Measurements from ENCODE around the gene MYH7B.

MYH7B gene

DNA sequence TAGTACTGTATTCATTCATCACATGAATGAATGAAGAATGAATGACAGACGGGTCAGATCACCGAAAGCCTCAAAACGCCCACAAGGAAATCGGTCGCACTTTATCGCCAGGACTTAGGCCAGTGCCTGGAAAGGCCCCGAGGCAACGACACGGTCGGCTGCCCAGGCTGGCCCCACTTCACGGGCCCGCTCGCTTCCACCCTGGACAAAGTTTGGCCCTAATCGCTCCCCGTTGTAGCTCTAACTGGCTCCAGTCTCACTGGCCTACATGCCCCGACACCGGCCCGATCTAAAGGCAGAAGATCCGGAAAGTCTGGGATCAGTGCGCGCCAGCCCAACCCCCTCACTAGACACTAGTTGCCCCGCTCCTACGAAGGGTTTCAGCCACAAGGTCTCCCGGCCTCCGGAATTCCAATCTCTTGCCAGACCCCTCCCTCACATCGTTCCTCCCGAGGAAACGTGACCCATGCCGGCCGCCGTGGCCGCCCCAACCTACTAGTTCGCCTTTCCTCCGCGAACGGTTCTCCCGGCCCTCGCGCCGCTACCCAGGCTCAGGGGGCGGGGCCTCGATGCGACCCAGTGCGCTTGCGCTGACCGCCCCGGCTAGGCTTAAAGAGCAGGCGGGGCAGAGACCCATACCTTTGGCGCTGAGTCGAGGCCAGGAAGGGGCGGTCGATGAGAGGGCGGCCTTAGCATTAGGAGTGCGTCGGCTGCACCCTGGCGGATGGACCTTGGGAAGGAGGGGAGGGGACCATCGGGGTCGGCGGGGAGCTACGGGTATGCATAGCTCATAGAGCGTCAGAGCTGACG is at the start of gene MYH7B, which contains the start of gene GSS:
TSS of gene MYH7B (plus strand) at position 638 of the 810 bp plus-strand sequence. CDS start 22,138 bp downstream, outside the sequence.
TSS of gene GSS (minus strand) at position 576 of the 810 bp plus-strand sequence. CDS start 3,954 bp downstream, outside the sequence.
- peak; percentile 92 to 93 for DNase-seq (ENCODE audit: low read depth in 2 of 2)

DNA sequence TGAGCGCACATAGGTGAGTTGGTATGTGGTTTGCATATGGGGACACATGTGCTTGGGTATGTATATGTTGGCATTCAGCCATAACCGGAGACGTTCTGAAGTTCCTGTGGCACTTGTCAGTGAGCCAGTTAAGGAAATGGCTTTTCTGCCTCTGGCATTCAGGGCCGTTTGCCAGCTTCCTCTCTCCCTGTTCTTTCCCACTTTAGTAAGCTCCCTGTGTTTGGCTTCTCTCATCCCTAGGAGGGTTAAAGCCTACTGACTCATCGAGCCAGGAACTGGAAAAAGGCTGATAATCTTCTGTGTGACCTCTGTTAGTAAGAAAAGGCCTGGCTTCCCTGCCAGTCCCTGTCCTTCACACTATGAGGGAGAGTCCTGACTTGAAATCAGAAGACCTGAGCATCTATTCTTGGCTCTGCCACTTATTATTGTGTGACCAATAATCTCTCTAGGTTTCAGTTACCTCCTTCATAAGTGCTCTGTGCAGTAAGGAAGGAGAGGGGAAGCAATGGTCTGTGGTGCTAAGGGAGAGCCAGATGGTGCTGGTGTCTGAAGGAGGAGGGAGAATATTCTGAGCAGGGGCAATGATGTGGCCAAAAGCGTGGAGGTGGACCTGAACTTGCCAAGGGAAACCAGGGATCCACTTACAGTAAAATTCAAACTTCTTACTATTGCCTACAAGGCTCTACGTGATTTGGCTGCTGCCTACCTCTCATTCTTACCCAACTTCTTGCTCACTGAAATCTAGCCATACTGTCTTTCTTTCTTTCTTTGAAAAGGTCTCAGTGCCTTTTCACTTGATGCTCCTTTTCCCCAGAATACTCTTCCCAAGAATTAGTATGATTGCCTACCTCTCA is 47.8 kb upstream of the MYH7B start:
- peak; percentile 67 to 68 for DNase-seq (ENCODE audit: low read depth in 2 of 2)

DNA sequence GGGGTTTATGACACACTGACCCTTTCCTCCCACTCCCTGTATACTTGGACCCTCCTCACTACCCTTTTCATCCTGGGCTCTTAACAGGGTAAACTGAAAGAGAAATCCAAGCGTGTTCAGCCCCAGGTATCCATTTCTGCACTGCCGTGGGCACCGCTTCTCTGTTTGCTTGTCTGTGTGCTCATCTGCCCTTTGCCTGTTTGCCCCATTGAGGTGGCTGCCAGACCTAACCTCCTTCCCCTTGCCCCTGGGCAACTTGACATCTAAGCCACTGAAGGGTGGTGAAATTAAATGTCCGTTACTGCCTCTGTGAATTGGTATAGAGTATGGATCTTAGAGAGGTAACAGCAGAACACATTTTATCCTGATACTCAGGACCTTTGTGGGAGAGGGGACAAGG is 40.5 kb upstream of the MYH7B start:
- DNase-seq (ENCODE audit: low read depth in 2 of 2), result no peak

DNA sequence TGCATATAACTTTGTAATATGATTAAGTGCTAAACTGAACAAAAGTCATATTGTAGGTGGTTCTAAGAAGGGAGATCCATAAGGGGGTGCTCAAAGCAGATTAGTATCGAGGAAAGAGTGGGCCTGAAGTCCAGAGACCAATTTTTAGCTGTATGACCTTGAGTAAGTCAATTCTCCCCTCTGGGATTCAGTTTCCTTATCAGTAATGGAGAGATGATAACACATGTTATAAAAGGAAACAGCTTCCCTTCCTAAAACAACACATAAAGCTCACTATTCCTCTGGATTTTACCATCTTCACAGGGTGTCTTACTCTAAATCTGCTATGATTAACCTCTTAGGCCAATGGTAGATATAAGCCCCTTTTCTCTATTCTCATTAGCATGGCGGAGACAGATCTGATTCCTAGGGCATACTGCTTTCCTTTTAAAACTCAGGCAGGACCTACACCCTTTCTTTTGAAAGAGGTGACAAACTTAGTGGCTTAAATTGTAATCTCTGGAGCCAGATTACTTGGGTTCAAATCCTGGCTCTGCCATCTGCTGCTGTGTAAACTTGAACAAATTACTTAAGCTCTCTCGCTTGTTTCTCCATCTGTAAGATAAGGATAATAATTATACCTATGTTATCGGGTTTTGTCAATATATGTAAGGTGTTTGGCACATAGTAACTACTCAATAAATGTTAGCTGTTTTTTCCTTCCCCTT is 39.8 kb upstream of the MYH7B start:
- no peak for DNase-seq (ENCODE audit: low read depth in 2 of 2)

DNA sequence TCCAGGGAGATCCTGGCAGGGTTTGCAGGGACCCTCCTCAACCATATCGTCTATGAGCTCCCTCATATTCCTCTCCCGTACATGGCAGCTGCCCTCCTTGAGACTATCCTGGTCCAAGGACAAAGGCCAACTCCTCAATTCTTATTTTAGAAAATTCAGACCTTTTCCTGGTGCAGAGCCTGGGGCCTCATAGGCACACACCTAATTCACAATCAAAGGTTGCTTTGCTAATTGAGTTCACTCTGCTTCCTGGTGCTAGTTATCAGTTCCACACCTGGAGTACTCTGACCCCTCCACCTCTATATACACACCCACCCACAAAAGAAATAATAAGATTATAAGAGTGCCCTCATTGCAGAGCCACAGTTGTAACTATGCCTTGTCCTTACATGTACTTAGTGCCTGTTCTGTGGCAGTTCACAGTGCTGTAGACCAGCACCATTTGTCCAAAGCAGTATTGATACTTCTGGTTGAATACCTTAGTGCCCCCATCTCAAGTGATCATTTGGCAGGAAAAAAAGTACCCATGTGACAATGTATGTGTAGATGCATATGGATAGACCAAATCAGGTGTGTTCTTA is 38.8 kb upstream of the MYH7B start:
- DNase-seq (ENCODE audit: low read depth in 2 of 2), result no peak

DNA sequence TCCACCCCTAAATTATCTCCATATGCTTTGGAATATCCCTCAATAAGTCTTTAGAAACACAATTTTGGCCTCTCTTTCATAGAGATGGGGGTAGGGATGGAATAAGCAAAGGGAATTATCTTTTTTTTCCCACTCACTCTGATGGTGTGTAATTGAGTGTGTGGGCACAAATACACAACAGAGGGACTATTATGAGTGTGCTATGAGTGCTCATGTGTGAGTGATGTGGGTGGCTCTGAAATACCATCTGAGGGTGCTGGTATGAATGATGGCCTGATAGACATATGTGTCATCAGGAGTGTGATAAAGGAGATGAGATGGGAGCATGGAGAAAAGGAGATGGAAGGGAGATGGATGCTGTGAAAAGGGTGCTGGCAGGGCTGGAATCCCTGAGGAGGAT is 35.6 kb upstream of the MYH7B start:
- DNase-seq (ENCODE audit: low read depth in 2 of 2), result no peak

DNA sequence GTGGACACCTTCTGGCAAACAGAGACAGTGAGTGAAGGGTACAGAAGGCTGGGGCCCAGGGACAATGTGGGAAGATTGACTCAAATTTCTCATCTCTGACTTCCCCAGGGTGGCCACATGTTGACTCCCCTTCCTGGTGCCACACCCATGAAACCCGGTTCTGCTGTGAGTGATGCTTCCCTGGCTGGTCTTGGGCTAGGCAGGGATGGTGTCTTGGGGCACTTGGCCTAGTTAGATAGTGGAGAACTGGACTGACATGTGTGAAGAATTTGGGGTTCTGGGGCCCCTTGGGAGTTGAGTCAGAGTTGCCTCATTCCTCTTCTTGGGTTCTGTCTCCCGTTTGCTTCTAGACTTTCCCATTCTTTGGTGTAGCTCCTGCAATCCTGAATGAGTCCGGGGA is 34.2 kb upstream of the MYH7B start:
- DNase-seq (ENCODE audit: low read depth in 2 of 2), result no peak

DNA sequence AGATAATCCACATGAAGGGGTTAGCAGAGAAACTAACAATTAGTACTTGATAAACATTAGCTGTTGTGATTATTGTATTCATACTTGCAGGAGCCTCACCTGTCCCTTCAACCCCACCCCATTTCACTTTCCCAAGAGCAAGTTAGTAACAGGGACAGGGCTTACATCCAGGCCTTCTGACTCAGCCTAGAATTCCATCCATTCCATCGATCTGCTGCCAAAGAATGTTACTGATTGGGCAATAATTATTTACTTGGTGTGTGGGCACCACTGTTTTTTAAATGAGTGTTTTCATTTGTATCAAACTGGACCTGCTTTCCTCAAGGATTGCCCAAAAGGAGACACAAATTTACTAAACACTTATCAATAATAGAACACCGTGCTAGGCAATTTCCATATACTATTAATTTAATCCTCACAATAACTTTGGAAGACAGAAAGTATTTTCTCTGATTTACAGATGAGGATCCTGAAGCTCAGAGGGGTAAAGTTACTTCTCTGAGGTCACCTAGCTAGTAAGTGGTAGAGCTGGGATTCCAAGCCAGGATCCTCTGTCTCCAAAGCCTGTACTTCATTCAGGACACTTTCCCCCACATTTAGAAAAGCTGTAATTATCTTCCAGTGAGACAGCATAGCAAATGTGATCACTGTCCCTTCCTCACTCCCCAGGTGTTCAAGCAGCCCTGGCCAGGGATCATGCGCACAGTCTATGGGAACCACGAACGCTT is 32.9 kb upstream of the MYH7B start:
- DNase-seq (ENCODE audit: low read depth in 2 of 2), result peak; percentile 61 to 63

DNA sequence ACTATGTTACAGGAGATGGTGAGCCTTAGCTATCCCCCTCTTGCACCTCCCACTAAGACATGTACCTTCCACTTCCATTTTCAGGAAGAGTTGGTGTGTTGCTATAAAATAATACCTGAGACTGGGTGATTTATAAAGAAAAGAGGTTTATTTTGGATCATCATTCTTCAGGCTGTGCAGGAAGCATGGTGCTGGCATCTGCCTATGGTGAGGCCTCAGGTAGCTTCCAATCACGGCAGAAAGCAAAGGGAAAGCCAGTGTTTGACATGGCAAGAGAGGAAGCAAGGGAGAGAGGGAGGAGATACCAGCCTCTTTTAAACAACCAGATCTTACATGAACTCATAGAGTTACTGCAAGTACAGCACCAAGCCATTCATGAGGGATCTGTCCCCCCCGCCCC is 32.3 kb upstream of the MYH7B start:
- DNase-seq (ENCODE audit: low read depth in 2 of 2), result no peak

DNA sequence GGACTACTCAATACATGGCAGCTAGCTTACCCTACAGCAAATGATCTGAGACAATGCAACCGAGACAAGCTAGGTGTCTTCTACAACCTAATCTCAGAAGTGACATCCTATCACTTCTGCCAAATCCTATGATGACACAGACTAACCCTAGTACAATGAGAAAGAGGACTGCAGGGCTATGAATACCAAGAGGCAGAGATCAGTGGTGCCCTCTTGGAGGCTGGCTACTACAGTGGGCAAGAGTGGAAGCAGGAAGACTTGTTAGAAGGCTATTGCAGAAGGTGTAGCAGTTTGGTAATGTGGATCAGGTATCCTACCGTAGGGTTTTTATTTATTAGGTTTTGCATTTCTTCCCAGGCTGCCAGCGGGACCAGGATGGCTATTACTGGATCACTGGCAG is 30.3 kb upstream of the MYH7B start:
- DNase-seq (ENCODE audit: low read depth in 2 of 2), result no peak

DNA sequence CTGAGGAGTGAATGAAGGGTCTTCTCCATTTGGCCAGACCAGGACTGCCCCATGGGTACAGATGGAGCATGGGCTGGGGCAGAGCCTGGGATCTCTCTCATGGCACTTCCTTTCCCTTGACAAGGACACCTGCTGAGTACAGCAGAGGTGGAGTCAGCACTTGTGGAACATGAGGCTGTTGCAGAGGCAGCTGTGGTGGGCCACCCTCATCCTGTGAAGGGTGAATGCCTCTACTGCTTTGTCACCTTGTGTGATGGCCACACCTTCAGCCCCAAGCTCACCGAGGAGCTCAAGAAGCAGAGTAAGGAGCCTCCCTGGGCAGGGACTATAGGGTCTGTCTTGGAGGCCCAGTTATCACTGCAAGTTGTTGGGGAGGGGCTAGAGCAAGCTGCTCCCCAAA is 29.7 kb upstream of the MYH7B start:
- no peak for DNase-seq (ENCODE audit: low read depth in 2 of 2)

DNA sequence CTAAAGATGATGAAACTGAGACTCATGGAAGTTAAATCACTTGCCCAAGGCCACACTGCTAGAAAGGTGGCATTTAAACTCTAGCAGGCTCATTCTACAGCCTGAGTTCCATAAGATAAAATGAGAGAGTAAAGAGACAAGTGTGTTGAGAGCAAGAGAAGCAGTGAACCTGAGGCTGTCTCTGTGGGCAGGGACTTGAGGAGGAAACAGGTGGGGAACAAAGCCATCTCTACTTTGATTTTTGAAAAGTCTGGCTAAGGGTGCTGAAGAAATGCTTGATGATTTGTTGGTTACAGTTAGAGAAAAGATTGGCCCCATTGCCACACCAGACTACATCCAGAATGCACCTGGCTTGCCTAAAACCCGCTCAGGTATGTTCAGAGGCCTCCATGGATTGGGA is 29.1 kb upstream of the MYH7B start:
- no peak for DNase-seq (ENCODE audit: low read depth in 2 of 2)

DNA sequence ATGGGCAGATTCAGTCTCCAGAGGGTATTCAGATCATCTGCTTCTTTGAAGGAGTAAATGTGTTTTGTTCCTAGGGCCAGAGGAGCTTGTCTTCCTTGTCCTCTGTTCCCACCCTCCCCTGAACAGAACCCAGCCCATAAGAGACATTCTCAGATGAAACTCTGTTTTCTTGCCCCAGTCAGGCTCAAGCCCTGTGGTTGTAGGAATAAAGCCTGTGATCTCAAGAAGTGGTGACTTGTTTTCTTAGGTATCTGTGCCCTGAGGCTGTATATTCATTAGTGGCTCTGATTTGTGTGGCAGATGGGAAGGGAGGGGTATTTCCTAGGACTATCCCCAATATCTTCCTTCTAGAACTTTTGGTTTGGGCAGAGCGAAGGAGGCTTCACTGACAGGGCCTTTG is 27.9 kb upstream of the MYH7B start:
- DNase-seq (ENCODE audit: low read depth in 2 of 2), result no peak

DNA sequence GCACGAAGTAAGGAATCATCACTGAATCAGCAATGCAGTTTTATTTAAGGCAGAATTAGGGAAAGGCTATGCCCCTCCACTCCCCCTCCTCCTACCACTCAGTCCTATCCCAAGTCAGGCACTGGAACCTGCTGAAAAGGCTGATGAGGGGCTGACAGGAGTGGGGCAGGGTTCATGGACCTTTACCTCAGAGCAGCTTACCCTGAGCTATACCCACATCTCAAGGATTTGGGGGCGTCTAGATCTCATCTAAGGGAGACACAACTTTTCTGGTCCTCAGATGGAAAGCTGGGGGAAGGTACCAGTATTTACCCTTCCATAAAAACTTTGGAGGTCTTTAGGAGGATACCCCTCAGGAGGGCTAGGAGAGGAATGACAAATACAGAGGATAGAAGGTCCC is 27.3 kb upstream of the MYH7B start:
- DNase-seq (ENCODE audit: low read depth in 2 of 2), result no peak

DNA sequence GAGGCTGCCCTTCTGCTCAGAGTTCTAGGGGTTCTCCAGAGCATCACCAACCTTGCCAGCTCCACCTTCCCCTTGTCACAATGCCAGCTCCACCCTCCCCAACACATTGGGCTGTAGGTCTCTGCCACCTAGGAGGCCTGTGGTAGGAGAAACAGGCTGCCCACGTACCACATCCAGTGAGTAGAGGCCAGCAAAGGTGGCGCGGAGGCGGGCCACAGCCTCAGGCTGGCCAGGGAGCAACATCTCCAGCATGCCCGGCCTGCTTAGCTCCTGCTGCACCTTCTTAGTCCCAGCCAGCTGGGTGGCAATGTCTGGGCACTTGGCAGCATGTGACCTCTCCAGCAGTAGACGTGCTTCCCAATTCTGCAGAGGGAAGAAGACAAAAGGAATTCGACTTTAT is 23.9 kb upstream of the MYH7B start:
- DNase-seq (ENCODE audit: low read depth in 2 of 2), result no peak

DNA sequence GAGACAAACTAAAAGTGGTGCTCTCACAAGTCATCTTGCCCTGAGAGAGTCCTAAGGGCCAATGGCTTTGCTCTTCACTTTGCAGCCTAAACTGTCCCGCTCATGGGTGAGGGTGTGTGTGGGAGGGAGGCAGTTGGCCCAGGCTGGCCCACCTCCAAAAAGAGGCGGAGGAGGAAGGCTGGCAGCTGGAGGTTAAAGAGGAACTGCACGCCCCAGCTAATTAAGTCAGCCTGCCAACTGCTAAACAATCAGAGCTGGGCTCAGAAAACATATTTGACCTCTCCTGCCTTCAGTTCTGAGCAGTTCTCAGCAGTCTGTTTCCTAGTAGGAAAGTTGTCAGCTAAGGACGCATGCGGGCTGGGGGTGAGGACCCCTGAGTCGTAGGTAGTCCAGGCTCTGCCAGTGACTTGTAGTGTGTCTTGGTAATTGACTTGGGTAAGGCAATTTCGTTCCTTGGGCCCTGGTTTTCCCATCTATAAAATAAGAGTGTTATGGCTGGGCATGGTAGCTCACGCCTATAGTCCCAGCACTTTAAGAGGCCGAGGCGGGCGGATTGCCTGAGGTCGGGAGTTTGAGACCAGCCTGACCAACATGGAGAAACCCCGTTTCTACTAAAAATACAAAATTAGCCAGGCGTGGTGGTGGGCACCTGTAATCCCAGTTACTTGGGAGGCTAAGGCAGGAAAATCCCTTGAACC is 17.1 kb upstream of the MYH7B start:
- DNase-seq (ENCODE audit: low read depth in 2 of 2), result no peak

DNA sequence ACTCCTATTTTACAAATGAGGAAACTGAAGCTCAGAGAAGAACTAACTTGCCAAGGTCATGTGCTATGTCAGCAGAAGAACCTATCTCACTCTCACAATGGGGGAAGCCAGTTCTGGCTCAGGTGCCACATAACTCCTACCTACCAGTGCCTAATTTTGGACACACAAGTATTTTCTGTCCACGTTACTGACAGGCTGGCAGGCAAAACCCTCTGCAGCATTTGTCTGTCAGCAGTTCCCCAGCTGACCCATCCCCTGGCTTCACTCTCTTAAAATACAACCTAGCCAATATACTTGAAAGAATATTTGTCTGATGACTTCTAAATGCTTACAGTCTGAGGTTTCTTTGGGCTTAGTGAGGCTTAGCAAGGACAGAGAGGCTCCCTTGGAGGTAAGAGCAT is 15.6 kb upstream of the MYH7B start:
- DNase-seq (ENCODE audit: low read depth in 2 of 2), result no peak

DNA sequence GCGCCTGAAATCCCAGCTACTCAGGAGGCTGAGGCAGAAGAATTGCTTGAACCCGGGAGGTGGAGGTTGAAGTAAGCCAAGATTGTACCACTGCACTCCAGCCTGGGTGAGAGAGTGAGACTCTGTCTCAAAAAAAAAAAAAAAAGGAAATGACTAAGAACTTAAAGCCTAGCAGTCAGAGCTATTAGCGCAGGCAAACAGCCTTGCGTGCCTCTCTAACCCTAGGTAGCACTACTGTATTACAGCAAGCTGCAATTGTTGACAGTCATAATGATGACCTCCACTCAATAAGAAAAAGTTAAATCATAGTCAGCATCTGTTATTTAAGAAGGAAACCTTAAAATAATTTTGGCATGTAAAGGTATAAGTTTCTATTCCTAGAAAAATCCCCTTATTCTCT is 14.4 kb upstream of the MYH7B start:
- no peak for DNase-seq (ENCODE audit: low read depth in 2 of 2)

DNA sequence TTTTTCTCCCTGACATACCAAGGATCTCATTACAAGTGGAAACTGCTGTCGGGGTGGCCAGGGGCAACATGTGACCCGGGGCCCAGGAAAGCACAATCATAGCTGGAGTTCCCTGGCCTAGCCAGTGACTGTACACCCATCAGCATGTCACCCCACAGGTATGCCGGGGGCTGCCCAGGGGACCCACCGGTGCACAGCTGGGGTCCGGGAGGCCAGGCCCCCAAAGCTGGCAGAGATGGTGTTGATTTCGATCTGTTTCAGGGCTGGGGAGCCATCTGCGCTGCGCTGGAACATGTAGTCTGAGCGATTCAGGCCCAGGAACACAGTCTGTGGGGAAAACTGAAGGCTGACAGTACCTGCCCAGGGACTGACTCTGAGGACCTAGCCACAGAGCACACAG is 13.4 kb upstream of the MYH7B start:
- no peak for DNase-seq (ENCODE audit: low read depth in 2 of 2)

DNA sequence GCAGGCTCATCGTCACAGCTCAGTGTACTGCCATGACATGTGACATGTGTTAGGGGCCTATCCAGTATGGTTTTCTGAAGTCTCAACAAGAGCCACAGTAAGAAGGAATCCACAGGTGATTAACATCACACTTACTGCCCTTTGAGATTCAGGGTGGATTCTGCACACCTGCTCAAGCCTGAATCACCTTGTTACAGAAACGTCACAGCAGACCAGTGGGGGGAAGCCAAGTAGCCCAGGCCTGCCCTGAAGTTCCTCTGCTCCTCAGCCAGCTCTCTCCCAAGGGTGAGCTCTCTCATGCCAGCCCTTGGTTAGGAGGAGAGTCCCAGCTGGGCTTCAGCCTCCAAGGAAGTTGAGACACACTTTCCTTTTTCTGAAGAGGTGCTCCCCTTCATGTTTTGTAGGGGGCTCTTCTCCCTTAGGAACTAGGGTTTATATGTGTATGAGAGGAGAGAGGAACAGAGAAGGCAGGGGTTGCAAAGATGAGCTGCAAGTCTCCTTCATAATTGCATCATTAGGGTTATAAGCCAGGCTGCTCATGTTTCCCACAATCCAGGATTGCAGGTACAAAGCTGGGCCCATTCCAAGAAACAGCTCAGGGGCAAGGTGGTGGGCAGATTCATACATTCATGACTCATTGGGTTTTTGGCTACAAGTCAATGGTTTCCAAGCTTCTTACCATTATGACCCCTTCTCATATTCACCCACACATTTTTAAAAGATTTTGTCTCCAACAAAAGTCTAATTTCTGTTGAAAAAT is 11.7 kb upstream of the MYH7B start:
- no peak for DNase-seq (ENCODE audit: low read depth in 2 of 2)
